Adrenal gland (tissue), 12 donors: ENCODE data around the gene SDK1. TPM values are rescaled to one million over a fixed set of nuclear protein-coding genes. Genes with fewer than 3 reads are reported as not detected.

Experiments used
- DNase-seq, 7 donors: peaks; one replicate each; pipeline ENCODE4 v3.0.0-alpha.2; 2019 to 2020
- H3K27ac ChIP-seq, 5 donors: fragments of 200-600 bp; sonication (generic) in 4 of 5; 1 replicate in 3 of 5; 2 replicates in 2 of 5; pipeline versions ENCODE4 v1.5.1 to v1.8.0; 2016 to 2020; ENCODE audit warnings: mild to moderate bottlenecking in 1 of 5
- H3K27me3 ChIP-seq: fragments of 200-600 bp; 2 replicates; pipeline ENCODE4 v1.8.0; 2021
- H3K36me3 ChIP-seq, 2 donors: fragments of 200-600 bp; replicated peaks in 1 of 2; 1 replicate in 1 of 2; 2 replicates in 1 of 2; pipeline versions ENCODE4 v1.5.1 to v1.8.0; 2018 to 2022
- H3K4me1 ChIP-seq, 2 donors: fragments of 200-600 bp; replicated peaks in 1 of 2; 1 replicate in 1 of 2; 2 replicates in 1 of 2; pipeline versions ENCODE4 v1.5.1 to v1.8.0; 2018 to 2021
- H3K4me3 ChIP-seq, 4 donors: fragments of 200-600 bp; sonication (generic) in 3 of 4; one replicate each; pipeline ENCODE4 v1.5.1; 2016 to 2018
- H3K9me3 ChIP-seq, 3 donors: fragments of 200-600 bp; sonication (generic) in 1 of 3; replicated peaks in 1 of 3; 1 replicate in 2 of 3; 2 replicates in 1 of 3; pipeline versions ENCODE4 v1.5.1 to v1.8.0; 2016 to 2021
- CTCF ChIP-seq, 6 experiments: fragments of 450-650 bp in 4 of 6; fragments of 200-600 bp in 2 of 6; sonication (generic) in 1 of 6; IDR thresholded peaks; 1 replicate in 5 of 6; 2 replicates in 1 of 6; pipeline versions ENCODE4 v1.5.1 to v1.8.0; 2016 to 2021; ENCODE audit warnings: antibody characterized with exemption in 6 of 6, mild to moderate bottlenecking in 2 of 6, moderate library complexity in 1 of 6
- POLR2A ChIP-seq, 2 donors: fragments of 450-650 bp; IDR thresholded peaks; one replicate each; pipeline ENCODE4 v1.6.1; 2017; ENCODE audit warnings: antibody characterized with exemption in 2 of 2, mild to moderate bottlenecking in 2 of 2, moderate library complexity in 1 of 2
- WGBS, 4 donors: extraction: QIAGEN DNeasy Blood & Tissue Kit in 2 of 4; methylation state at CpG; one replicate each; pipeline versions ENCODE4 v1.1.5 to v1.1.7; 2013 to 2017; 5-methylcytosine and 5-hydroxymethylcytosine counted together
- intact Hi-C, 2 donors: fragments of 100-400 bp; cut with DNase I; formaldehyde crosslinking; loops; one replicate each; pipeline versions ENCODE4 v1.14.1 to v1.15.0; 2022 to 2023
- polyA plus RNA-seq, 3 donors: library from polyadenylated mRNA; stranded (reverse); fragments of 200-250 nt in 2 of 3; fragments of 350-450 nt in 1 of 3; fragmentation: Illumina TruSeq in 1 of 3; extraction: RNeasy Lipid Tissue Mini Kit (QIAGEN cat#74804) in 1 of 3; gene quantifications; one replicate each; pipeline ENCODE4 v1.2.3, GENCODE V29; 2013 to 2014
- total RNA-seq, 9 donors: library from RNA; depleted of rRNA in 4 of 9; stranded (reverse); fragments of >200 nt in 4 of 9; fragments of 120-200 nt in 1 of 9; fragmentation: NEBNext Ultra II Directional in 1 of 9; extraction: Animal tissue kit (Norgen Biotek cat#: 25700) in 1 of 9; gene quantifications; one replicate each; pipeline versions ENCODE4 v1.1.0 to v1.2.4, GENCODE V29; 2013 to 2023
- donor health status: healthy with polysubstance abuse.
- donor health status: Bipolar disorder and iron deficiency.
- donor health status: DM: yes; HTN: yes; CAD: no.
- donor health status: DM: no; HTN: no; CAD: no.
- donor health status: DM: no; HTN: no; CAD: no.
- donor health status: DM: yes; HTN: yes; CAD: no.

The SDK1 gene
- total and polyA plus RNA-seq, 12 donors, result 0.50 to 3.6 (median 1.5) TPM

GRCh38 chr7:4071370-4072058 is 770.5 kb downstream of the SDK1 start:
- TF ChIP-seq POLR2A (IDR thresholded peaks at IDR 0.05) (no peak), CTCF (IDR thresholded peaks at IDR 0.05) (no peak)
- no peaks in the 10 kb centered on the region for H3K9me3 ChIP-seq
- H3K27me3 ChIP-seq, result no peaks in the 10 kb centered on the region
- peak in 1 of 7 donors; percentile 10 for DNase-seq
- no peaks in the 10 kb centered on the region for H3K4me1 ChIP-seq
- WGBS, 4 donors, result 79 to 88% (median 83%) methylated on average over 9 to 11 of the region's 11 CpGs
- H3K36me3 ChIP-seq, result no peaks in the 10 kb centered on the region
- H3K27ac ChIP-seq, result no peak overlapping the region
- H3K4me3 ChIP-seq, result no peak overlapping the region
- intact Hi-C loops, result no loop called here

- H3K27me3 ChIP-seq, result no peaks in the 10 kb centered on the region
- peak in 1 of 7 donors; percentile 11 for DNase-seq
- no peaks in the 10 kb centered on the region for H3K9me3 ChIP-seq
- intact Hi-C loops, result no loop called here
- H3K36me3 ChIP-seq, result no peaks in the 10 kb centered on the region
- no peaks in the 10 kb centered on the region for H3K4me1 ChIP-seq
- no peak overlapping the region for H3K27ac ChIP-seq
- TF ChIP-seq CTCF (IDR thresholded peaks at IDR 0.05), result no peak
- no peak for TF ChIP-seq POLR2A (IDR thresholded peaks at IDR 0.05)
- no peak overlapping the region for H3K4me3 ChIP-seq
- WGBS, 4 donors, result 75 to 85% (median 76%) methylated on average over 11 to 20 of the region's 20 CpGs
Measured at GRCh38 chr7:4072161-4072925, 771.3 kb downstream of the SDK1 start.

GRCh38 chr7:4073052-4073451 is 772.0 kb downstream of the SDK1 start:
- WGBS, 4 donors, result 79 to 92% (median 82%) methylated on average over 9 to 10 of the region's 10 CpGs
- no peaks in the 10 kb centered on the region for H3K9me3 ChIP-seq
- H3K4me1 ChIP-seq, result no peaks in the 10 kb centered on the region
- no peaks in the 10 kb centered on the region for H3K36me3 ChIP-seq
- H3K4me3 ChIP-seq, result no peak overlapping the region
- TF ChIP-seq CTCF (IDR thresholded peaks at IDR 0.05) (no peak), POLR2A (IDR thresholded peaks at IDR 0.05) (no peak)
- peak in 1 of 7 donors; percentile 24 for DNase-seq
- H3K27ac ChIP-seq, result no peak overlapping the region
- H3K27me3 ChIP-seq, result no peaks in the 10 kb centered on the region
- intact Hi-C loops, result no loop called here

GRCh38 chr7:4073750-4074149 is 772.7 kb downstream of the SDK1 start:
- H3K9me3 ChIP-seq, result no peaks in the 10 kb centered on the region
- H3K36me3 ChIP-seq, result no peaks in the 10 kb centered on the region
- 77 to 89% (median 82%) methylated on average over 6 to 13 of the region's 13 CpGs for WGBS, 4 donors
- no peaks in the 10 kb centered on the region for H3K27me3 ChIP-seq
- H3K4me3 ChIP-seq, result no peak overlapping the region
- H3K27ac ChIP-seq, result no peak overlapping the region
- TF ChIP-seq CTCF (IDR thresholded peaks at IDR 0.05), result no peak
- no peak for TF ChIP-seq POLR2A (IDR thresholded peaks at IDR 0.05)
- peak in 1 of 7 donors; percentile 21 for DNase-seq
- intact Hi-C loops, result no loop called here
- H3K4me1 ChIP-seq, result no peaks in the 10 kb centered on the region
